Ovary (tissue), 9 donors: Measurements from ENCODE around the gene TERT. TPM values are rescaled to one million over a fixed set of nuclear protein-coding genes. Genes with fewer than 3 reads are reported as not detected.
A peak's percentile ranks its signal among the peaks of the same experiment; 100 is the strongest.

Source experiments
- DNase-seq, 5 donors: peaks; one replicate each; pipeline ENCODE4 v3.0.0-alpha.2; 2019 to 2020
- H3K27ac ChIP-seq, 2 donors: fragments of 200-600 bp; one replicate each; pipeline versions ENCODE4 v1.5.1 to v1.8.0; 2019 to 2022
- H3K27me3 ChIP-seq: fragments of 200-600 bp; one replicate; pipeline ENCODE4 v1.8.0; 2022
- H3K36me3 ChIP-seq: fragments of 200-600 bp; sonication (generic); one replicate; pipeline ENCODE4 v1.5.1; 2019
- H3K4me1 ChIP-seq: one replicate; pipeline ENCODE4 v1.8.1; 2013; ENCODE audit warnings: mild to moderate bottlenecking, moderate library complexity; ENCODE audit not compliant: insufficient read depth
- H3K4me3 ChIP-seq: fragments of 200-600 bp; sonication (generic); one replicate; pipeline ENCODE4 v1.5.1; 2017
- H3K9me3 ChIP-seq, 2 donors: fragments of 200-600 bp in 1 of 2; sonication (generic) in 1 of 2; one replicate each; pipeline versions ENCODE4 v1.5.1 to v1.8.1; 2013 to 2019; ENCODE audit warnings: mild to moderate bottlenecking in 1 of 2, moderate library complexity in 1 of 2
- EP300 ChIP-seq: sonication (generic); formaldehyde crosslinking; IDR thresholded peaks from one replicate; pipeline ENCODE4 v1.6.1; 2017; ENCODE audit warnings: antibody characterized with exemption
- POLR2A ChIP-seq: fragments of 450-650 bp; IDR thresholded peaks from one replicate; pipeline ENCODE4 v1.6.1; 2017; ENCODE audit warnings: antibody characterized with exemption, mild to moderate bottlenecking, moderate library complexity
- WGBS, 3 donors: extraction: QIAGEN DNeasy Blood & Tissue Kit in 1 of 3; methylation state at CpG; one replicate each; pipeline versions ENCODE4 v1.1.5 to v1.1.7; 2013 to 2017; 5-methylcytosine and 5-hydroxymethylcytosine counted together
- intact Hi-C, 4 donors: fragments of 100-400 bp; cut with DNase I; formaldehyde crosslinking; loops; one replicate each; pipeline versions ENCODE4 v1.11.0 to v1.15.1; 2022 to 2023
- polyA plus RNA-seq, 2 donors: library from polyadenylated mRNA; stranded (reverse); fragments of 200-250 nt in 1 of 2; fragments of 350-450 nt in 1 of 2; fragmentation: Illumina TruSeq in 1 of 2; extraction: RNeasy Lipid Tissue Mini Kit (QIAGEN cat#74804) in 1 of 2; gene quantifications; one replicate each; pipeline ENCODE4 v1.2.3, GENCODE V29; 2013 to 2014
- total RNA-seq, 7 donors: library from RNA; depleted of rRNA in 2 of 7; stranded (reverse); fragments of >200 nt in 2 of 7; fragmentation: NEBNext Ultra II Directional in 3 of 7; extraction: Animal tissue kit (Norgen Biotek cat#: 25700) in 3 of 7; gene quantifications; one replicate each; pipeline versions ENCODE4 v1.1.0 to v1.2.4, GENCODE V29; 2016 to 2023
- TF ChIP-seq, protein P1 (sequence below), 3 donors: fragments of 450-650 bp in 2 of 3; fragments of 200-600 bp in 1 of 3; IDR thresholded peaks; one replicate each; pipeline versions ENCODE4 v1.5.1 to v1.8.0; 2016 to 2022; ENCODE audit warnings: antibody characterized with exemption in 3 of 3, mild to moderate bottlenecking in 1 of 3
- donor health status: DM: no; HTN: no; CAD: no; lungs with moderate emphysema.
- donor health status: DM: no; HTN: no; CAD: no.
- donor health status: Bipolar disorder and iron deficiency.
- donor health status: DM: yes; HTN: yes; CAD: no.
- donor health status: DM: no; HTN: no; CAD: no.
- donor health status: DM: yes; HTN: yes; CAD: no.

Gene TERT
- total and polyA plus RNA-seq, 9 donors, result 0.10 to 3.1 TPM; not detected in 7

DNA sequence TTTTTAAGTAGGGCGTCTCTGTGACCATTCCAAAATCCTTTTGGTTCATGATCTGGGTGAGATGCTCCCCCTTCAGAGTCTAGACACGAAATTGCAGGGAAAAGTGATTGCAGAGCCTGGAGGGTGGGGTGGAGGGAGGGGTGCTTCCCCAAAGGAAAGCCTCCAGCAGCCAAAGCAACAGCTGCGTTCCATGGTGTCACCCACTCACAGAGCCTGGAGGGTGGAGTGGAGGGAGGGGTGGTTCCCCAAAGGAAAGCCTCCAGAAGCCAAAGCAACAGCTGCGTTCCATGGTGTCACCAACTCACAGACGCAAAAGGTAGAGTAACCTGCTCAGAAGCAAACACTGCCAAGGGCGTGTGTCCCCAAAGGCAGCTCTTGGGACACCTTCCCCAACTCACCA is 47.1 kb downstream of the TERT start:
- H3K27me3 ChIP-seq, result no peaks in the 10 kb centered on the region
- no peaks in the 10 kb centered on the region for H3K4me1 ChIP-seq
- intact Hi-C loops, result no loop called here
- H3K27ac ChIP-seq, result no peak overlapping the region
- H3K4me3 ChIP-seq, result no peak overlapping the region
- H3K36me3 ChIP-seq, result no peaks in the 10 kb centered on the region
- TF ChIP-seq POLR2A, result no peak
- TF ChIP-seq EP300, result no peak
- TF ChIP-seq, protein P1, sequence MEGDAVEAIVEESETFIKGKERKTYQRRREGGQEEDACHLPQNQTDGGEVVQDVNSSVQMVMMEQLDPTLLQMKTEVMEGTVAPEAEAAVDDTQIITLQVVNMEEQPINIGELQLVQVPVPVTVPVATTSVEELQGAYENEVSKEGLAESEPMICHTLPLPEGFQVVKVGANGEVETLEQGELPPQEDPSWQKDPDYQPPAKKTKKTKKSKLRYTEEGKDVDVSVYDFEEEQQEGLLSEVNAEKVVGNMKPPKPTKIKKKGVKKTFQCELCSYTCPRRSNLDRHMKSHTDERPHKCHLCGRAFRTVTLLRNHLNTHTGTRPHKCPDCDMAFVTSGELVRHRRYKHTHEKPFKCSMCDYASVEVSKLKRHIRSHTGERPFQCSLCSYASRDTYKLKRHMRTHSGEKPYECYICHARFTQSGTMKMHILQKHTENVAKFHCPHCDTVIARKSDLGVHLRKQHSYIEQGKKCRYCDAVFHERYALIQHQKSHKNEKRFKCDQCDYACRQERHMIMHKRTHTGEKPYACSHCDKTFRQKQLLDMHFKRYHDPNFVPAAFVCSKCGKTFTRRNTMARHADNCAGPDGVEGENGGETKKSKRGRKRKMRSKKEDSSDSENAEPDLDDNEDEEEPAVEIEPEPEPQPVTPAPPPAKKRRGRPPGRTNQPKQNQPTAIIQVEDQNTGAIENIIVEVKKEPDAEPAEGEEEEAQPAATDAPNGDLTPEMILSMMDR (IDR thresholded peaks at IDR 0.05), result no peak
- no peaks in the 10 kb centered on the region for H3K9me3 ChIP-seq
- 73 to 76% (median 75%) methylated on average over 6 of the region's 6 CpGs for WGBS, 3 donors
- no peak for DNase-seq

DNA sequence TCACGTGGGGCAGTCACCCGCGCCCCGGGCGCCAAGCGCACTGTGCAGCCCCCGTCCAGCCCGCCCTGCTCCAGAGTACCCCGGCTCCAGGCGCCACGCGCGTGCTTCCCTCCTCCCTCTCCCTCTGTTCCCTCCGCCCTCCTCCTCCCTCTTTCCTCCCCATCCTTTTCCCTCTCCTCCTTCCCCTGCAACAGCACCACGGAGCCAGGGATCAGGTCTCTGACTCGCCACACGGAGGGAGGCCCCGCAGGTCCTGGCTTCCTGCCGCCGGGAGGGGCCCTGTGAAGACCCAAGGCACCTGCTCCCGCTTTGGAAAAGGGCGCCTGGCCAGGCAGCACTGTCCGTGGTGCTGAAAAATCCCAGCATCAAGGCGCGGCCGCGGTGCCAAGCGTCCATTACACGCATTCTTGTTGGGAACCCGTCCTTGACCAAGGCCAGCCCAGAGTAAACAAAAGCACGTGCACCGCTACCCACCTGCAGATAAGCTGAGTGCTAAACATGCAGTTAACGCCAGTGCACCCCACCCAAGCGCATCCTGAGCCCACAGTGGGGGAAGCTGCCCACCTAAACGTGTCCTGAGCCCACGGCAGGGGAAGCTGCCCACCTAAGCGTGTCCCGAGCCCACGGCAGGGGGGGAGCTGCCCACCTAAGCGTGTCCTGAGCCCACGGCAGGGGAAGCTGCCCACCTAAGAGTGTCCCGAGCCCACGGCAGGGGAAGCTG is 48.0 kb downstream of the TERT start:
- Histone ChIP-seq H3K27ac (no peak overlapping the region), H3K9me3 (no peaks in the 10 kb centered on the region), H3K4me1 (no peaks in the 10 kb centered on the region), H3K4me3 (no peak overlapping the region), H3K36me3 (no peaks in the 10 kb centered on the region), H3K27me3 (no peaks in the 10 kb centered on the region)
- WGBS, 3 donors, result 12 to 18% (median 13%) methylated on average over 43 of the region's 43 CpGs
- DNase-seq, result peak in 2 of 5 donors; percentile 37 to 55
- no peak for TF ChIP-seq POLR2A
- TF ChIP-seq EP300, result no peak
- TF ChIP-seq, protein P1 (IDR thresholded peaks at IDR 0.05), result no peak
- intact Hi-C loops, result no loop called here

DNA sequence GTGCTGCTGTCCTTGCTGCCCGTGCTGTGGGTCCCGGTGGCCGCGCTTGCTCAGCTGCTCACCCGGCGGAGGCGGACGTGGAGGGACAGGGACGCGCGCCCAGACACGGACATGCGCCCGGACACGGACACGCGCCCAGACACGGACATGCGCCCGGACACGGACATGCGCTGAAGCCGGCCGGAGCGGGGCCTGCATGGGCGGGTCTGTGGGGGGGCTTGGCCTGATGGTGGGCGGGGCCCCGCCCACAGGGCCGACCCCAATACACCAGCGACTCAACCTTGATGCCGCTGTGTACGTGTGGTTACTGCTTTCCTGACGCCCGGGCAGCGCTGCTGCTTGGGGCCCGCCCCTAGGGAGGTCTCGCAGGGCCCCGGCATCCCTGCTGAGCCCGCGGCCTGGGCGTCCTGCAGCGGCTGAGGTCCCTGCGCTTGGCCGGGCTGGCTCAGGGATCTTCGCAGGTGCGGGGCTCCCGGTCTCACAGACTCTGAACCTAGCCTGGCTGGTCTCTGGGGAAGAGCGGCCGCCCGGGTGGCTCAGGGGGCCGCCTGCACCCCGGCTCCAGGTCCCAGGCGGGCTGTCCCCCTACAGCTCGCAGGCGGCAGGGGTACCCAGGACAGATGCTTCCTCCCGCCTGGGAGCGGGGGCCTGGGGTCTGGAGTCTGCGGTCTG is 48.8 kb downstream of the TERT start:
- H3K4me3 ChIP-seq, result no peak overlapping the region
- intact Hi-C loops, result no loop called here
- TF ChIP-seq EP300 (no peak), POLR2A (no peak)
- TF ChIP-seq, protein P1 (IDR thresholded peaks at IDR 0.05), result no peak
- 20 to 35% (median 31%) methylated on average over 38 to 58 of the region's 58 CpGs for WGBS, 3 donors
- DNase-seq, result no peak
- H3K36me3 ChIP-seq, result no peaks in the 10 kb centered on the region
- no peaks in the 10 kb centered on the region for H3K27me3 ChIP-seq
- H3K4me1 ChIP-seq, result no peaks in the 10 kb centered on the region
- no peak overlapping the region for H3K27ac ChIP-seq
- H3K9me3 ChIP-seq, result no peaks in the 10 kb centered on the region

DNA sequence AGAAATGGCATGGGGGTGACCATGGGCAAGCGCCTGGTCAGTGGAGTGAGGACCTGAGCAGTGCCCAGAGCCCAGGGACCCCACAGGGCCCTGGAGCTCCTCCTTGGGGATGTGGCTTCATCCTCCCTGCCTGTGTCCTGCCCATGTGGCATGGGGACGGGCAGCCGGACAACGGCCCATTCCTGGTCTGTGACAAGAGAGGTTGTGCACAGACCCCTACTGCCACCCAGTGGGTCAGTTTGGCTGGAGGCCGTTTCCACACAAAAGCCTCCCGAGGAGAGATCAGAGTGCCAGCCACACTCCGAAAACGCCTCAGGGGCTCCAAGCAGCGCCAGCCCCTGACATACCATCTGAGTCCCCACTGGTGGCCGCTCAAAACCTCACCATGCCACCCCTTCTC is 49.9 kb downstream of the TERT start:
- WGBS, 3 donors, result 59 to 80% (median 70%) methylated on average over 6 to 10 of the region's 10 CpGs
- H3K4me1 ChIP-seq, result no peaks in the 10 kb centered on the region
- H3K27me3 ChIP-seq, result no peaks in the 10 kb centered on the region

More for the DNA sequence above, 49.9 kb downstream of the TERT start:
- H3K9me3 ChIP-seq, result no peaks in the 10 kb centered on the region
- TF ChIP-seq POLR2A (no peak), EP300 (no peak)
- TF ChIP-seq, protein P1 (IDR thresholded peaks at IDR 0.05), result no peak
- H3K4me3 ChIP-seq, result no peak overlapping the region
- no peak overlapping the region for H3K27ac ChIP-seq
- intact Hi-C loops, result no loop called here
- DNase-seq, result no peak
- no peaks in the 10 kb centered on the region for H3K36me3 ChIP-seq
